ENCODE measurements around the gene PRKD2. TPM values are rescaled to one million over a fixed set of nuclear protein-coding genes. Genes with fewer than 3 reads are reported as not detected.

The PRKD2 gene
- total and polyA plus RNA-seq, 12 donors, result 6.8 to 77.1 (median 26.8) TPM

- no peaks in the 10 kb centered on the region for H3K4me1 ChIP-seq (replicated peaks in 1 of 2)
- no peak for DNase-seq
- no peaks in the 10 kb centered on the region for H3K9me3 ChIP-seq (replicated peaks in 1 of 3)
- H3K36me3 ChIP-seq (replicated peaks in 1 of 2), result peaks cover 0 to 88% of the 10 kb centered on the region in 2 donors
- TF ChIP-seq POLR2A (IDR thresholded peaks at IDR 0.05), result no peak
- TF ChIP-seq CTCF (IDR thresholded peaks at IDR 0.05), result no peak
- H3K27me3 ChIP-seq, result no peaks in the 10 kb centered on the region
- no peak overlapping the region for H3K27ac ChIP-seq
- WGBS, 4 donors, result 93 to 100% (median 96%) methylated on average over 3 to 4 of the region's 4 CpGs
- intact Hi-C loops (cut with DNase I), result no loop called here
- H3K4me3 ChIP-seq, result no peak overlapping the region
Observed at GRCh38 chr19:46692918-46693722, 23.8 kb downstream of the PRKD2 start.

GRCh38 chr19:46691948-46692347 lies 25.0 kb downstream of the PRKD2 start:
- Histone ChIP-seq H3K27ac (no peak overlapping the region), H3K36me3 (replicated peaks in 1 of 2) (peaks cover 0 to 98% of the 10 kb centered on the region in 2 donors), H3K27me3 (no peaks in the 10 kb centered on the region), H3K9me3 (replicated peaks in 1 of 3) (no peaks in the 10 kb centered on the region), H3K4me3 (no peak overlapping the region), H3K4me1 (replicated peaks in 1 of 2) (no peaks in the 10 kb centered on the region)
- DNase-seq, result no peak
- WGBS, 4 donors, result 94 to 99% (median 97%) methylated on average over 2 of the region's 2 CpGs
- intact Hi-C loops (cut with DNase I), result no loop called here
- TF ChIP-seq POLR2A (IDR thresholded peaks at IDR 0.05) (no peak), CTCF (IDR thresholded peaks at IDR 0.05) (no peak)

GRCh38 chr19:46691104-46691503 lies 25.8 kb downstream of the PRKD2 start:
- DNase-seq, result no peak
- Histone ChIP-seq H3K36me3 (replicated peaks in 1 of 2) (peaks cover 0 to 98% of the 10 kb centered on the region in 2 donors), H3K9me3 (replicated peaks in 1 of 3) (no peaks in the 10 kb centered on the region), H3K27ac (no peak overlapping the region), H3K4me1 (replicated peaks in 1 of 2) (no peaks in the 10 kb centered on the region), H3K27me3 (no peaks in the 10 kb centered on the region), H3K4me3 (no peak overlapping the region)
- intact Hi-C loops (cut with DNase I), result no loop called here
- 45 to 49% (median 47%) methylated on average over 2 of the region's 2 CpGs for WGBS, 4 donors
- no peak for TF ChIP-seq POLR2A (IDR thresholded peaks at IDR 0.05)

- H3K4me1 ChIP-seq (replicated peaks in 1 of 2), result no peaks in the 10 kb centered on the region
- H3K9me3 ChIP-seq (replicated peaks in 1 of 3), result no peaks in the 10 kb centered on the region
- no peaks in the 10 kb centered on the region for H3K27me3 ChIP-seq
- H3K4me3 ChIP-seq, result no peak overlapping the region
- TF ChIP-seq CTCF (IDR thresholded peaks at IDR 0.05), result no peak
- TF ChIP-seq POLR2A (IDR thresholded peaks at IDR 0.05), result no peak
- peaks cover 0 to 97% of the 10 kb centered on the region in 2 donors for H3K36me3 ChIP-seq (replicated peaks in 1 of 2)
- WGBS, 4 donors, result 90 to 96% (median 94%) methylated on average over 13 to 14 of the region's 14 CpGs
- intact Hi-C loops (cut with DNase I), result no loop called here
- DNase-seq, result no peak
- no peak overlapping the region for H3K27ac ChIP-seq
Observed at GRCh38 chr19:46689358-46689757, 27.6 kb downstream of the PRKD2 start.

Measured in adrenal gland (tissue), 12 donors.